ENCODE results near the gene CSF1R. TPM values are rescaled to one million over a fixed set of nuclear protein-coding genes. Genes with fewer than 3 reads are reported as not detected.

The CSF1R gene
- total and polyA plus RNA-seq, 4 donors = 5.4 to 46.2 (median 22.1) TPM

DNA sequence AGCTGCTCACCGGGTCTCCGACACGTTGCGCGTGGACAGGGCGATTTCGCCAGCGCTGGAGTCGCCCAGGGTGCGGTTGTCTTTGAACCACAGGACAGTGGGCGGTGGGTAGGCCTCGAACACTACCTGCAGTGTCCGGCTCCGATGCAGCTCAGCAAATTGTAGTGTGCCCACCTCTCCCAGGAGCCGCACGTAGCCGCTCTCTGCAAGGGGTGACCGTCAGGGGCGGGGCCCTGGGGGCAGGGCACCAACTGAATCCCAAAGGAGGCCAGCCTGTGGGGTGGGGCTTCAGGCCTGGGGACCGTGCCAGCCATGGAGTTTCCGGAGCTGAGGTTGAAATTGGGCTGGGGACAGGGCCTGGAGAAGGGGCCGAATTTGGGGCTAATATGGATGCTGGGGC is 46.4 kb upstream of the CSF1R start:
- TF ChIP-seq JUND (IDR thresholded peaks at IDR 0.05) = no peak
- TF ChIP-seq, protein P1, sequence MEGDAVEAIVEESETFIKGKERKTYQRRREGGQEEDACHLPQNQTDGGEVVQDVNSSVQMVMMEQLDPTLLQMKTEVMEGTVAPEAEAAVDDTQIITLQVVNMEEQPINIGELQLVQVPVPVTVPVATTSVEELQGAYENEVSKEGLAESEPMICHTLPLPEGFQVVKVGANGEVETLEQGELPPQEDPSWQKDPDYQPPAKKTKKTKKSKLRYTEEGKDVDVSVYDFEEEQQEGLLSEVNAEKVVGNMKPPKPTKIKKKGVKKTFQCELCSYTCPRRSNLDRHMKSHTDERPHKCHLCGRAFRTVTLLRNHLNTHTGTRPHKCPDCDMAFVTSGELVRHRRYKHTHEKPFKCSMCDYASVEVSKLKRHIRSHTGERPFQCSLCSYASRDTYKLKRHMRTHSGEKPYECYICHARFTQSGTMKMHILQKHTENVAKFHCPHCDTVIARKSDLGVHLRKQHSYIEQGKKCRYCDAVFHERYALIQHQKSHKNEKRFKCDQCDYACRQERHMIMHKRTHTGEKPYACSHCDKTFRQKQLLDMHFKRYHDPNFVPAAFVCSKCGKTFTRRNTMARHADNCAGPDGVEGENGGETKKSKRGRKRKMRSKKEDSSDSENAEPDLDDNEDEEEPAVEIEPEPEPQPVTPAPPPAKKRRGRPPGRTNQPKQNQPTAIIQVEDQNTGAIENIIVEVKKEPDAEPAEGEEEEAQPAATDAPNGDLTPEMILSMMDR (IDR thresholded peaks at IDR 0.05; ENCODE audit: low read depth, low read length, missing input control) = no peak
- TF ChIP-seq FOXA1 (IDR thresholded peaks at IDR 0.05) = no peak
- TF ChIP-seq SP1 (IDR thresholded peaks at IDR 0.05) = no peak
- TF ChIP-seq, protein P2, sequence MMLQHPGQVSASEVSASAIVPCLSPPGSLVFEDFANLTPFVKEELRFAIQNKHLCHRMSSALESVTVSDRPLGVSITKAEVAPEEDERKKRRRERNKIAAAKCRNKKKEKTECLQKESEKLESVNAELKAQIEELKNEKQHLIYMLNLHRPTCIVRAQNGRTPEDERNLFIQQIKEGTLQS (IDR thresholded peaks at IDR 0.05) = no peak
- TF ChIP-seq FOXA2 (IDR thresholded peaks at IDR 0.05) = no peak
- TF ChIP-seq RAD21 (IDR thresholded peaks at IDR 0.05) = no peak
- TF ChIP-seq GABPA (IDR thresholded peaks at IDR 0.05 in 1 of 2, conservative IDR thresholded peaks at IDR 0.05 in 1 of 2) = no peak
- no peaks in the 10 kb centered on the region for H3K9me3 ChIP-seq (ENCODE audit: control insufficient read depth in 4 of 4, low read length in 3 of 4)
- no peak overlapping the region for H3K4me3 ChIP-seq (ENCODE audit: low read depth in 1 of 3, low read length in 3 of 3)
- H3K36me3 ChIP-seq (ENCODE audit: control insufficient read depth in 4 of 4, insufficient read depth in 3 of 4, low read depth in 1 of 4, low read length in 3 of 4) = peaks cover 0 to 2% (median 0%) of the 10 kb centered on the region in 4 donors
- 94% methylated on average over 22 of the region's 22 CpGs for WGBS
- no peak overlapping the region for H3K9ac ChIP-seq (ENCODE audit: low read depth in 1 of 2, low read length in 2 of 2)
- peaks cover 11 to 55% (median 39%) of the 10 kb centered on the region in 4 donors for H3K4me1 ChIP-seq (ENCODE audit: control insufficient read depth in 4 of 4, insufficient read depth in 4 of 4, low read length in 3 of 4)
- H3K27me3 ChIP-seq (ENCODE audit: control insufficient read depth in 4 of 4, insufficient read depth in 4 of 4, low read length in 3 of 4) = no peaks in the 10 kb centered on the region
- no peak for DNase-seq (ENCODE audit: low spot score)
- no peak overlapping the region for H3K27ac ChIP-seq (ENCODE audit: low read depth in 1 of 2, low read length in 2 of 2)

DNA sequence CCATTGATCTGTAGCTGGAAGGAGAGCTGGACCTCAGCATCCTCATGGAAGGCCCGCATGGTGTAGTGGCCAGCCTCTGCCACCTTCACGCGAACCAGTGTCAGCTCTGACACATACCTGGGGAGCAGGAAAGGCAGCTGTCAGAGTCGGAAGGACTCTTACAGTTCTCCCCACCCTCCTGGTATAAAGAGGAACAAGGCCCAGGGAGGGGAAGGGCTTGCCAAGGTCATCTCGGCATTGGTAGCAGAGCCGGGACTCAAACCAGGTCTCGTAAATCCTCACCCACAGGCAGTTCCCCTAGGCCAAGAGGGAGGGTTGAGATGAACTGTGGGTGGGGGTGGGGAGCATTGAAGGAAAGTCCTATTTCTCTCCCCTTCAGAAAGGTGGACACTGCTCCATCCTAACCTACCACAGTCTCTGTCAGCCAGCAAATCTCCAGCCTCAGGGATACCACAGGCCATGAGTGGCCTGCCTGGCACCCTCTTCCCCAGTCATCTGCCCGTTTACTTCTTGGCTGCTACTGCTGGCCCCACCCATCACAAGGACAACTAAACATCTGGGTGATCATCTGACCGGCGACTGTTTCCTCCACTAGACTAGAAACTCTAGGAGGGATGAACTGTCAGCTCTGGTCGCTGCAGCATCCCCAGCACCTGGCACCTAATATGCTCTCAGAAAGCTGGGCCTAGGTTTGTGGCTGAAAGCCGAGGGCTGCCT is 45.8 kb upstream of the CSF1R start:
- peaks cover 0 to 2% (median 0%) of the 10 kb centered on the region in 4 donors for H3K36me3 ChIP-seq (ENCODE audit: control insufficient read depth in 4 of 4, insufficient read depth in 3 of 4, low read depth in 1 of 4, low read length in 3 of 4)
- peaks cover 9 to 49% (median 35%) of the 10 kb centered on the region in 4 donors for H3K4me1 ChIP-seq (ENCODE audit: control insufficient read depth in 4 of 4, insufficient read depth in 4 of 4, low read length in 3 of 4)
- 74% methylated on average over 12 of the region's 12 CpGs for WGBS
- no peaks in the 10 kb centered on the region for H3K9me3 ChIP-seq (ENCODE audit: control insufficient read depth in 4 of 4, low read length in 3 of 4)
- DNase-seq (ENCODE audit: low spot score) = no peak
- TF ChIP-seq JUND (IDR thresholded peaks at IDR 0.05) (no peak), SP1 (IDR thresholded peaks at IDR 0.05) (no peak), RXRA (IDR thresholded peaks at IDR 0.05) (no peak), NR2F2 (IDR thresholded peaks at IDR 0.05) (no peak), EGR1 (IDR thresholded peaks at IDR 0.05; ENCODE audit: low read depth in 2 of 2) (no peak), RAD21 (IDR thresholded peaks at IDR 0.05) (no peak), TAF1 (conservative IDR thresholded peaks at IDR 0.05) (no peak), FOXA1 (IDR thresholded peaks at IDR 0.05) (no peak), HNF4A (conservative IDR thresholded peaks at IDR 0.05) (no peak), GABPA (IDR thresholded peaks at IDR 0.05 in 1 of 2, conservative IDR thresholded peaks at IDR 0.05 in 1 of 2) (no peak)
- TF ChIP-seq, protein P1 (IDR thresholded peaks at IDR 0.05; ENCODE audit: low read depth, low read length, missing input control) = no peak
- TF ChIP-seq, protein P3, sequence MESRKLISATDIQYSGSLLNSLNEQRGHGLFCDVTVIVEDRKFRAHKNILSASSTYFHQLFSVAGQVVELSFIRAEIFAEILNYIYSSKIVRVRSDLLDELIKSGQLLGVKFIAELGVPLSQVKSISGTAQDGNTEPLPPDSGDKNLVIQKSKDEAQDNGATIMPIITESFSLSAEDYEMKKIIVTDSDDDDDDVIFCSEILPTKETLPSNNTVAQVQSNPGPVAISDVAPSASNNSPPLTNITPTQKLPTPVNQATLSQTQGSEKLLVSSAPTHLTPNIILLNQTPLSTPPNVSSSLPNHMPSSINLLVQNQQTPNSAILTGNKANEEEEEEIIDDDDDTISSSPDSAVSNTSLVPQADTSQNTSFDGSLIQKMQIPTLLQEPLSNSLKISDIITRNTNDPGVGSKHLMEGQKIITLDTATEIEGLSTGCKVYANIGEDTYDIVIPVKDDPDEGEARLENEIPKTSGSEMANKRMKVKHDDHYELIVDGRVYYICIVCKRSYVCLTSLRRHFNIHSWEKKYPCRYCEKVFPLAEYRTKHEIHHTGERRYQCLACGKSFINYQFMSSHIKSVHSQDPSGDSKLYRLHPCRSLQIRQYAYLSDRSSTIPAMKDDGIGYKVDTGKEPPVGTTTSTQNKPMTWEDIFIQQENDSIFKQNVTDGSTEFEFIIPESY (IDR thresholded peaks at IDR 0.05) = no peak
- TF ChIP-seq, protein P2 (IDR thresholded peaks at IDR 0.05) = no peak
- TF ChIP-seq, protein P4, sequence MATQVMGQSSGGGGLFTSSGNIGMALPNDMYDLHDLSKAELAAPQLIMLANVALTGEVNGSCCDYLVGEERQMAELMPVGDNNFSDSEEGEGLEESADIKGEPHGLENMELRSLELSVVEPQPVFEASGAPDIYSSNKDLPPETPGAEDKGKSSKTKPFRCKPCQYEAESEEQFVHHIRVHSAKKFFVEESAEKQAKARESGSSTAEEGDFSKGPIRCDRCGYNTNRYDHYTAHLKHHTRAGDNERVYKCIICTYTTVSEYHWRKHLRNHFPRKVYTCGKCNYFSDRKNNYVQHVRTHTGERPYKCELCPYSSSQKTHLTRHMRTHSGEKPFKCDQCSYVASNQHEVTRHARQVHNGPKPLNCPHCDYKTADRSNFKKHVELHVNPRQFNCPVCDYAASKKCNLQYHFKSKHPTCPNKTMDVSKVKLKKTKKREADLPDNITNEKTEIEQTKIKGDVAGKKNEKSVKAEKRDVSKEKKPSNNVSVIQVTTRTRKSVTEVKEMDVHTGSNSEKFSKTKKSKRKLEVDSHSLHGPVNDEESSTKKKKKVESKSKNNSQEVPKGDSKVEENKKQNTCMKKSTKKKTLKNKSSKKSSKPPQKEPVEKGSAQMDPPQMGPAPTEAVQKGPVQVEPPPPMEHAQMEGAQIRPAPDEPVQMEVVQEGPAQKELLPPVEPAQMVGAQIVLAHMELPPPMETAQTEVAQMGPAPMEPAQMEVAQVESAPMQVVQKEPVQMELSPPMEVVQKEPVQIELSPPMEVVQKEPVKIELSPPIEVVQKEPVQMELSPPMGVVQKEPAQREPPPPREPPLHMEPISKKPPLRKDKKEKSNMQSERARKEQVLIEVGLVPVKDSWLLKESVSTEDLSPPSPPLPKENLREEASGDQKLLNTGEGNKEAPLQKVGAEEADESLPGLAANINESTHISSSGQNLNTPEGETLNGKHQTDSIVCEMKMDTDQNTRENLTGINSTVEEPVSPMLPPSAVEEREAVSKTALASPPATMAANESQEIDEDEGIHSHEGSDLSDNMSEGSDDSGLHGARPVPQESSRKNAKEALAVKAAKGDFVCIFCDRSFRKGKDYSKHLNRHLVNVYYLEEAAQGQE (IDR thresholded peaks at IDR 0.05) = no peak
- H3K4me3 ChIP-seq (ENCODE audit: low read depth in 1 of 3, low read length in 3 of 3) = no peak overlapping the region
- H3K9ac ChIP-seq (ENCODE audit: low read depth in 1 of 2, low read length in 2 of 2) = no peak overlapping the region
- no peaks in the 10 kb centered on the region for H3K27me3 ChIP-seq (ENCODE audit: control insufficient read depth in 4 of 4, insufficient read depth in 4 of 4, low read length in 3 of 4)
- H3K27ac ChIP-seq (ENCODE audit: low read depth in 1 of 2, low read length in 2 of 2) = peak overlapping the region in 1 of 2 donors; percentile 11
